AG09319 (cell line): ENCODE results near the gene CTNNBL1.

ENCODE experiments used
- DNase-seq: peaks from one replicate; pipeline ENCODE4 v3.0.0-alpha.2; 2010; ENCODE audit warnings: low read depth; ENCODE audit errors: extremely low read depth
- TF ChIP-seq, protein P1 (sequence below): IDR thresholded peaks from 2 replicates; pipeline ENCODE4 v1.5.1; 2011; ENCODE audit warnings: low read depth, mild to moderate bottlenecking, inconsistent platforms, low read length, moderate library complexity

The CTNNBL1 gene

DNA sequence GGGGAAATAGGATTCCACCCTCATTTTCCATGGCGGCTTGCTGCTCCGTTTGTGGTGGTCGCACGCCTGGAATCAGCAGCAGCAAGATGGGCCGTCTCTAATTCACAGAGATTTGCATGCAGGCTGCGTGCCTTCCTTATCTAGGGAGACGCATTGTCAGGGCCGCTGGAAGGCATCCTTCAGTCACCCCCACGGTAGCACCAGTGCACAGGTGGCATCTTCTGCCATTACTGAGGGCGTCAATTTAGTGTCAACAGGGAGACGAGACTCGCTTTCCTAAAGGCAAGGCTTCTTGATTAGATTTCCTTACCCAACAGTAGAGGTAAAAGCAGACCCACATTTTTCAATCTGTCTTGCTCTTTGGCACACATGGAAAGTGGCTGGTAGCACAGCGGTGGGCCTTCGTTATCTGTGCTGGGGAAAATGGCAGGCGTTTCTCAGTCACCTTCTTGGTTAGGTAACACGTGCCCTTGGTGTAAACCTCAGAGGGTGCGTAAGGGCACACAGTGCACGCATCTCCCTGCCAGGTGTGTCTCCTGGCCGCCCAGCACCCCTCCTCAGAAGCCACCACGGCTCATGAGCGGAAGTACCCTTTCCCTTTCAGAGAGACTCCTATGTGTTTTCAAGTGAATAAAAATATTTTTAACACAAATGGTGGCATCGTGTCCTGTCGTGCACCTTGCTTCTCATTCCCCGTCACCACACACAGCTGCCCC is 181.8 kb downstream of the CTNNBL1 start:
- no peak for DNase-seq
- TF ChIP-seq, protein P1, sequence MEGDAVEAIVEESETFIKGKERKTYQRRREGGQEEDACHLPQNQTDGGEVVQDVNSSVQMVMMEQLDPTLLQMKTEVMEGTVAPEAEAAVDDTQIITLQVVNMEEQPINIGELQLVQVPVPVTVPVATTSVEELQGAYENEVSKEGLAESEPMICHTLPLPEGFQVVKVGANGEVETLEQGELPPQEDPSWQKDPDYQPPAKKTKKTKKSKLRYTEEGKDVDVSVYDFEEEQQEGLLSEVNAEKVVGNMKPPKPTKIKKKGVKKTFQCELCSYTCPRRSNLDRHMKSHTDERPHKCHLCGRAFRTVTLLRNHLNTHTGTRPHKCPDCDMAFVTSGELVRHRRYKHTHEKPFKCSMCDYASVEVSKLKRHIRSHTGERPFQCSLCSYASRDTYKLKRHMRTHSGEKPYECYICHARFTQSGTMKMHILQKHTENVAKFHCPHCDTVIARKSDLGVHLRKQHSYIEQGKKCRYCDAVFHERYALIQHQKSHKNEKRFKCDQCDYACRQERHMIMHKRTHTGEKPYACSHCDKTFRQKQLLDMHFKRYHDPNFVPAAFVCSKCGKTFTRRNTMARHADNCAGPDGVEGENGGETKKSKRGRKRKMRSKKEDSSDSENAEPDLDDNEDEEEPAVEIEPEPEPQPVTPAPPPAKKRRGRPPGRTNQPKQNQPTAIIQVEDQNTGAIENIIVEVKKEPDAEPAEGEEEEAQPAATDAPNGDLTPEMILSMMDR, result no peak

GRCh38 chr20:37876863-37877262 is 183.0 kb downstream of the CTNNBL1 start:
- DNase-seq, result no peak
- TF ChIP-seq, protein P1, result no peak

GRCh38 chr20:37877832-37878772 is 184.3 kb downstream of the CTNNBL1 start:
- no peak for DNase-seq
- TF ChIP-seq, protein P1, result no peak

GRCh38 chr20:37878835-37879599 is 185.2 kb downstream of the CTNNBL1 start:
- TF ChIP-seq, protein P1, result no peak
- no peak for DNase-seq

- TF ChIP-seq, protein P1, result no peak
- no peak for DNase-seq
These were observed 186.0 kb downstream of the CTNNBL1 start for GRCh38 chr20:37879843-37880242.

- no peak for DNase-seq
- TF ChIP-seq, protein P1, result no peak
These were observed 187.1 kb downstream of the CTNNBL1 start for GRCh38 chr20:37880726-37881591.
